IMR-90 (cell line): ENCODE measurements around the gene HDAC7. TPM values are rescaled to one million over a fixed set of nuclear protein-coding genes. Genes with fewer than 3 reads are reported as not detected.

ENCODE experiments used
- ATAC-seq: fragments of 200-7000 bp; cut with Tn5 transposase; 2 replicates; pipeline ENCODE4 v1.9.1; 2020; ENCODE audit warnings: low read depth, mild to moderate bottlenecking, moderate library complexity
- BruUV-seq: library from RNA; stranded (reverse); fragments of 400-500 nt; replicated peaks from 2 replicates; lab custom pipeline; 2021; lab: Mats Ljungman, UMichigan
- CTCF ChIA-PET: fragments of 300-600 bp; formaldehyde crosslinking; extraction: SDS; loops from one replicate; lab custom pipeline; 2021; ENCODE audit warnings: antibody characterized with exemption; lab: Yijun Ruan, JAX
- POLR2A ChIA-PET: fragments of 300-600 bp; sonication (Branson Sonifier 250); formaldehyde crosslinking; loops from one replicate; lab custom pipeline; 2022; ENCODE audit warnings: antibody characterized with exemption; ENCODE audit not compliant: unreplicated experiment; lab: Charles Lee
- DNase-seq: peaks from one replicate; pipeline ENCODE4 v3.0.0; 2013
- H2AFZ ChIP-seq: replicated peaks from 2 replicates; pipeline ENCODE3; 2013; ENCODE audit warnings: low read length, mild to moderate bottlenecking; ENCODE audit not compliant: poor library complexity
- H2AK5ac ChIP-seq: 2 replicates; pipeline ENCODE4 v1.6.1; 2013; ENCODE audit warnings: low read depth, low read length, inconsistent platforms
- H2AK9ac ChIP-seq: replicated peaks from 2 replicates; pipeline ENCODE3; 2013; ENCODE audit warnings: mild to moderate bottlenecking, low read depth, low read length, moderate library complexity; ENCODE audit not compliant: poor library complexity
- H2BK120ac ChIP-seq: 2 replicates; pipeline ENCODE4 v1.6.1; 2013; ENCODE audit warnings: low read depth, low read length, inconsistent platforms
- H2BK15ac ChIP-seq: 3 replicates; pipeline ENCODE4 v1.6.1; 2013; ENCODE audit warnings: low read depth, low read length, inconsistent platforms
- H2BK20ac ChIP-seq: 2 replicates; pipeline ENCODE4 v1.6.1; 2013; ENCODE audit warnings: low read depth, mild to moderate bottlenecking, inconsistent platforms, low read length, moderate library complexity
- H2BK5ac ChIP-seq: 2 replicates; pipeline ENCODE4 v1.6.1; 2013; ENCODE audit warnings: mild to moderate bottlenecking, low read depth, low read length, inconsistent platforms; ENCODE audit not compliant: poor library complexity, severe bottlenecking
- H3K14ac ChIP-seq: replicated peaks from 2 replicates; pipeline ENCODE4 v1.6.1; 2013; ENCODE audit warnings: low read depth, low read length, inconsistent platforms
- H3K18ac ChIP-seq: 2 replicates; pipeline ENCODE4 v1.6.1; 2013; ENCODE audit warnings: low read depth, low read length, control low read depth
- H3K23ac ChIP-seq: 2 replicates; pipeline ENCODE4 v1.6.1; 2013; ENCODE audit warnings: low read depth, low read length, inconsistent platforms
- H3K27ac ChIP-seq: 2 replicates; pipeline ENCODE4 v1.5.1; 2013; ENCODE audit warnings: mild to moderate bottlenecking, control low read depth, low read length; ENCODE audit not compliant: insufficient read depth
- H3K27me3 ChIP-seq: 2 replicates; pipeline ENCODE4 v1.6.1; 2013; ENCODE audit warnings: low read length; ENCODE audit not compliant: control insufficient read depth, insufficient read depth
- H3K36me3 ChIP-seq: 2 replicates; pipeline ENCODE4 v1.6.1; 2013; ENCODE audit warnings: low read length, mixed read lengths; ENCODE audit not compliant: control insufficient read depth, insufficient read depth
- H3K4ac ChIP-seq: 2 replicates; pipeline ENCODE4 v1.6.1; 2013; ENCODE audit warnings: low read depth, low read length, inconsistent platforms
- H3K4me1 ChIP-seq: 2 replicates; pipeline ENCODE4 v1.6.1; 2013; ENCODE audit warnings: low read length, mixed read lengths; ENCODE audit not compliant: control insufficient read depth, insufficient read depth
- H3K4me2 ChIP-seq: 2 replicates; pipeline ENCODE4 v1.6.1; 2013; ENCODE audit warnings: low read depth, mild to moderate bottlenecking, control low read depth, low read length, moderate library complexity
- H3K4me3 ChIP-seq: 2 replicates; pipeline ENCODE4 v1.5.1; 2013; ENCODE audit warnings: low read depth, mild to moderate bottlenecking, control low read depth, low read length, moderate library complexity; ENCODE audit not compliant: insufficient read depth
- H3K56ac ChIP-seq: 2 replicates; pipeline ENCODE4 v1.6.1; 2013; ENCODE audit warnings: low read length, inconsistent platforms; ENCODE audit not compliant: insufficient read depth; ENCODE audit errors: extremely low read depth
- H3K79me1 ChIP-seq, 2 experiments: 2 replicates each; pipeline ENCODE4 v1.6.1; 2013; ENCODE audit warnings: low read length in 2 of 2, inconsistent platforms in 1 of 2, low read depth in 1 of 2
- H3K9ac ChIP-seq: 2 replicates; pipeline ENCODE4 v1.6.1; 2013; ENCODE audit warnings: low read depth, low read length, control low read depth
- H3K9me1 ChIP-seq: 2 replicates; pipeline ENCODE4 v1.6.1; 2013; ENCODE audit warnings: low read length, inconsistent platforms; ENCODE audit not compliant: insufficient read depth
- H3K9me3 ChIP-seq: 2 replicates; pipeline ENCODE4 v1.6.1; 2013; ENCODE audit warnings: low read length; ENCODE audit not compliant: control insufficient read depth, insufficient read depth
- H4K20me1 ChIP-seq: 2 replicates; pipeline ENCODE4 v1.6.1; 2013; ENCODE audit warnings: low read length, inconsistent platforms; ENCODE audit not compliant: insufficient read depth
- H4K5ac ChIP-seq: 2 replicates; pipeline ENCODE4 v1.6.1; 2013; ENCODE audit warnings: mild to moderate bottlenecking, low read depth, low read length, control low read depth
- H4K8ac ChIP-seq, 2 experiments: 2 replicates each; pipeline ENCODE4 v1.6.1; 2013; ENCODE audit warnings: low read depth in 2 of 2, low read length in 2 of 2, control low read depth in 1 of 2, inconsistent platforms in 1 of 2
- H4K91ac ChIP-seq: 2 replicates; pipeline ENCODE4 v1.6.1; 2013; ENCODE audit warnings: low read depth, low read length, inconsistent platforms; ENCODE audit not compliant: insufficient read depth
- CHD1 ChIP-seq: IDR thresholded peaks from 2 replicates; pipeline ENCODE4 v1.6.1; 2012; ENCODE audit warnings: low read depth, low read length, improper control_type of control experiment
- MAFK ChIP-seq: IDR thresholded peaks from 2 replicates; pipeline ENCODE4 v1.6.1; 2012; ENCODE audit warnings: low read depth, low read length, improper control_type of control experiment
- NFE2L2 ChIP-seq: fragments of 150-350 bp; IDR thresholded peaks from 2 replicates; pipeline ENCODE4 v1.6.1; 2016; ENCODE audit warnings: low read depth, mild to moderate bottlenecking, low read length
- POLR2A ChIP-seq: IDR thresholded peaks from 2 replicates; pipeline ENCODE4 v1.6.1; 2012; ENCODE audit warnings: mild to moderate bottlenecking, low read depth, low read length
- RAD21 ChIP-seq: IDR thresholded peaks from 2 replicates; pipeline ENCODE4 v1.6.1; 2012; ENCODE audit warnings: low read length, improper control_type of control experiment
- RFX5 ChIP-seq: IDR thresholded peaks from 2 replicates; pipeline ENCODE4 v1.8.0; 2012; ENCODE audit warnings: low read depth, mild to moderate bottlenecking, low read length, moderate library complexity
- WGBS, 2 experiments: methylation state at CpG; one replicate each; pipeline versions ENCODE4 v1.1.5 to v1.1.7; 2013; ENCODE audit warnings: missing lambda C conversion rate in 2 of 2; ENCODE audit not compliant: insufficient read length in 1 of 2; ENCODE audit errors: extremely low coverage in 2 of 2; 5-methylcytosine and 5-hydroxymethylcytosine counted together
- dilution Hi-C: fragments of 300-500 bp; cut with HindIII; formaldehyde crosslinking; loops from one replicate; pipeline ENCODE4 v1.14.3; 2018; ENCODE audit warnings: low sequenced_read_pairs; ENCODE audit not compliant: unreplicated experiment
- in situ Hi-C: fragments of 300-500 bp; cut with MboI; formaldehyde crosslinking; loops from 3 replicates; pipeline ENCODE4 v1.14.3; 2019; ENCODE audit warnings: low sequenced_read_pairs, inconsistent platforms, mixed read lengths
- intact Hi-C: fragments of 100-400 bp; cut with micrococcal nuclease; formaldehyde crosslinking; loops from 2 replicates; pipeline ENCODE4 v1.10.0; 2022
- polyA plus RNA-seq, 3 experiments: library from polyadenylated mRNA; depleted of rRNA; stranded (reverse); fragments of >200 nt; gene quantifications; 2 replicates each; pipeline ENCODE4 v1.2.3, GENCODE V29; 2012; ENCODE audit warnings: low replicate concordance in 1 of 3
- total RNA-seq: library from RNA; depleted of rRNA; stranded (reverse); fragments of >200 nt; gene quantifications from 2 replicates; pipeline ENCODE4 v1.2.3, GENCODE V29; 2012
- TF ChIP-seq, protein P1 (sequence below): fragments of 150-350 bp; IDR thresholded peaks from 2 replicates; pipeline ENCODE4 v1.6.1; 2016; ENCODE audit warnings: low read depth, mild to moderate bottlenecking, low read length, moderate library complexity, borderline replicate concordance

The HDAC7 gene
- total and polyA plus RNA-seq, 2 of the 4 experiments (the other 2 are of a cell fraction) = 10.4 to 64.7 TPM

DNA sequence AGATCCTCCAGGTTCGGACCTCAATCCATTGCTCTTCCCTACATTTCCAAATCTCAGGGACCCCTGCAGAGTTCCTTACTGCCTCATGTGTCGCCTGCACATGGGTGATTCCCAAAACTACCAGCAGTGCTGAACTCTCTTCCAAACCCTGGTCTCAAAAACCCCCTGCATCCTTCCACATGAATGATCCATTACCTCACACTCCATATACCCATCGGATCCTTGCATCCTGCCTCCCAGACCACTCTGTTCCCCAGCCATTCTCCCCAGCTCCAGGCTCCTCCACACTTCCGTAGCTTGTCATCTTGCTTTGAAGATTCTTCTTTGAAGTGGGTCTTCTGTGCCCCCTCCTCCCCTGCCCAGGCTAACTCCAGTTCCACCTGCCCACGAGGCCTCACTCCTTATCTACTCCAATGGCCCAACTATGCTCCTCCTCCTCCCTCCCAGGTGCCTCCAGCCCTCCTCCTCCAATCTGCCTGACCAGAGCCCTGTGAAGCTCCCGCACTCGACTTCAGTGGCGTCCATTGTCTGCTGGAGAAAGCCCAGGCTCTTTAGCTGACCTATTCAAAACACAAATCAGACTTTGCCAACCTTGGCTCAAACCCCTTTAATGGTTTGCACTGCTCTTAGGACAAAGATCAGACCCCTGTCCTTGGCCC is 74.8 kb downstream of the HDAC7 start:
- no peak overlapping the region for H2BK15ac ChIP-seq
- ATAC-seq (no peak), DNase-seq (no peak)
- dilution Hi-C loops = no loop called here
- H3K4ac ChIP-seq = no peak overlapping the region
- H3K4me3 ChIP-seq = no peak overlapping the region
- no TSS peak for BruUV-seq
- no peak overlapping the region for H3K9ac ChIP-seq
- ChIA-PET CTCF (interaction anchor here (2.4 kb wide), 1 partner anchor 13 kb away, joined by 11 read pairs; the partner anchor contains the start of gene RAPGEF3), POLR2A (no interaction called here)
- no peak overlapping the region for H2BK120ac ChIP-seq
- intact Hi-C loops = no loop called here
- H3K4me1 ChIP-seq = peaks cover 2% of the 10 kb centered on the region; the same call in 1 of the 2 replicates
- no peak overlapping the region for H2AFZ ChIP-seq
- no peak overlapping the region for H2BK20ac ChIP-seq
- no peak overlapping the region for H4K5ac ChIP-seq
- no peak for TF ChIP-seq RAD21
- no peak for TF ChIP-seq NFE2L2
- no peak for TF ChIP-seq MAFK
- TF ChIP-seq CHD1 = no peak
- no peak for TF ChIP-seq RFX5
- no peak for TF ChIP-seq POLR2A
- TF ChIP-seq, protein P1, sequence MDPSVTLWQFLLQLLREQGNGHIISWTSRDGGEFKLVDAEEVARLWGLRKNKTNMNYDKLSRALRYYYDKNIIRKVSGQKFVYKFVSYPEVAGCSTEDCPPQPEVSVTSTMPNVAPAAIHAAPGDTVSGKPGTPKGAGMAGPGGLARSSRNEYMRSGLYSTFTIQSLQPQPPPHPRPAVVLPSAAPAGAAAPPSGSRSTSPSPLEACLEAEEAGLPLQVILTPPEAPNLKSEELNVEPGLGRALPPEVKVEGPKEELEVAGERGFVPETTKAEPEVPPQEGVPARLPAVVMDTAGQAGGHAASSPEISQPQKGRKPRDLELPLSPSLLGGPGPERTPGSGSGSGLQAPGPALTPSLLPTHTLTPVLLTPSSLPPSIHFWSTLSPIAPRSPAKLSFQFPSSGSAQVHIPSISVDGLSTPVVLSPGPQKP = no peak
- WGBS, 2 experiments = 69% methylated on average over 6 of the region's 8 CpGs; no CpG with 5 or more reads in 1 of the 2 experiments
- no peak overlapping the region for H2AK9ac ChIP-seq
- no peaks in the 10 kb centered on the region for H3K36me3 ChIP-seq
- H3K23ac ChIP-seq = no peak overlapping the region
- H4K20me1 ChIP-seq = no peaks in the 10 kb centered on the region
- no peak overlapping the region for H4K8ac ChIP-seq
- no peaks in the 10 kb centered on the region for H3K9me3 ChIP-seq
- H3K14ac ChIP-seq = no peak overlapping the region
- H3K9me1 ChIP-seq = no peaks in the 10 kb centered on the region
- in situ Hi-C loops = loop anchor here (10.0 kb wide), 1 partner anchor 90 kb away; no protein-coding TSS in a partner anchor
- no peak overlapping the region for H2BK5ac ChIP-seq
- no peak overlapping the region for H3K4me2 ChIP-seq
- H4K91ac ChIP-seq = no peak overlapping the region
- H3K27ac ChIP-seq = no peak overlapping the region
- H3K27me3 ChIP-seq = peaks cover 32% of the 10 kb centered on the region
- H2AK5ac ChIP-seq = no peak overlapping the region
- H3K18ac ChIP-seq = no peak overlapping the region
- no peak overlapping the region for H3K56ac ChIP-seq
- H3K79me1 ChIP-seq = no peaks in the 10 kb centered on the region
